Testis (tissue), 3 donors: ENCODE results near the gene GRIN2C. TPM values are rescaled to one million over a fixed set of nuclear protein-coding genes. Genes with fewer than 3 reads are reported as not detected.

Source experiments
- DNase-seq: peaks from one replicate; pipeline ENCODE4 v3.0.0-alpha.2; 2019
- H3K27ac ChIP-seq, 2 donors: fragments of 200-600 bp; sonication (generic); one replicate each; pipeline ENCODE4 v1.5.1; 2019
- H3K27me3 ChIP-seq: fragments of 200-600 bp; sonication (generic); one replicate; pipeline ENCODE4 v1.5.1; 2019
- H3K36me3 ChIP-seq: fragments of 200-600 bp; sonication (generic); one replicate; pipeline ENCODE4 v1.5.1; 2017; ENCODE audit warnings: low read depth; ENCODE audit errors: missing control alignments
- H3K4me1 ChIP-seq: fragments of 200-600 bp; sonication (generic); one replicate; pipeline ENCODE4 v1.5.1; 2019
- H3K4me3 ChIP-seq, 2 donors: fragments of 200-600 bp; sonication (generic); one replicate each; pipeline ENCODE4 v1.5.1; 2017 to 2019
- H3K9me3 ChIP-seq: fragments of 200-600 bp; sonication (generic); one replicate; pipeline ENCODE4 v1.5.1; 2017
- CTCF ChIP-seq, 3 experiments: fragments of 450-650 bp in 2 of 3; fragments of 200-600 bp in 1 of 3; sonication (generic) in 1 of 3; IDR thresholded peaks; one replicate each; pipeline ENCODE4 v1.5.1; 2016 to 2019; ENCODE audit warnings: antibody characterized with exemption in 3 of 3, mild to moderate bottlenecking in 2 of 3, moderate library complexity in 1 of 3
- POLR2A ChIP-seq: fragments of 450-650 bp; IDR thresholded peaks from one replicate; pipeline ENCODE4 v1.6.1; 2017; ENCODE audit warnings: antibody characterized with exemption, mild to moderate bottlenecking, moderate library complexity
- WGBS, 2 donors: methylation state at CpG; one replicate each; pipeline ENCODE4 v1.1.5; 2018; 5-methylcytosine and 5-hydroxymethylcytosine counted together
- intact Hi-C: fragments of 100-400 bp; cut with DNase I; formaldehyde crosslinking; loops from one replicate; pipeline ENCODE4 v1.15.1; 2023; ENCODE audit warnings: low total_unique reads
- polyA plus RNA-seq: library from polyadenylated mRNA; stranded (reverse); fragments of 350-450 nt; fragmentation: Illumina TruSeq; extraction: RNeasy Lipid Tissue Mini Kit (QIAGEN cat#74804); gene quantifications from one replicate; pipeline ENCODE4 v1.2.3, GENCODE V29; 2014; ENCODE audit warnings: low read depth, low replicate concordance; ENCODE audit not compliant: insufficient read depth
- total RNA-seq, 2 donors: library from RNA; depleted of rRNA; stranded (reverse); fragments of >200 nt; gene quantifications; one replicate each; pipeline ENCODE4 v1.2.3, GENCODE V29; 2016

Gene GRIN2C
- total and polyA plus RNA-seq, 3 donors from 2014 or later: 7.7 to 20.8 (median 20.1) TPM

GRCh38 chr17:74852237-74853047 is 7.2 kb downstream of the GRIN2C start:
- no peaks in the 10 kb centered on the region for H3K27me3 ChIP-seq
- H3K4me3 ChIP-seq: peak overlapping the region; percentile 34 to 38
- H3K9me3 ChIP-seq: no peaks in the 10 kb centered on the region
- no peaks in the 10 kb centered on the region for H3K36me3 ChIP-seq
- TF ChIP-seq CTCF (IDR thresholded peaks at IDR 0.05) (no peak), POLR2A (no peak)
- WGBS, 2 donors: 35% methylated on average over 62 of the region's 76 CpGs; no CpG with 5 or more reads in 1 of the 2 donors
- no peak overlapping the region for H3K27ac ChIP-seq
- no peak for DNase-seq
- H3K4me1 ChIP-seq: no peaks in the 10 kb centered on the region
- intact Hi-C loops: no loop called here

GRCh38 chr17:74851612-74852236 is 8.0 kb downstream of the GRIN2C start:
- H3K9me3 ChIP-seq: no peaks in the 10 kb centered on the region
- intact Hi-C loops: no loop called here
- no peak overlapping the region for H3K27ac ChIP-seq
- WGBS, 2 donors: 61 to 71% methylated on average over 8 to 11 of the region's 29 CpGs
- peak overlapping the region; percentile 34 to 38 for H3K4me3 ChIP-seq
- DNase-seq: no peak
- no peaks in the 10 kb centered on the region for H3K36me3 ChIP-seq
- H3K4me1 ChIP-seq: no peaks in the 10 kb centered on the region
- TF ChIP-seq POLR2A: no peak
- no peak for TF ChIP-seq CTCF (IDR thresholded peaks at IDR 0.05)
- no peaks in the 10 kb centered on the region for H3K27me3 ChIP-seq

GRCh38 chr17:74850914-74851313 is 8.8 kb downstream of the GRIN2C start:
- DNase-seq: no peak
- WGBS, 2 donors: 67 to 73% methylated on average over 3 of the region's 3 CpGs
- intact Hi-C loops: no loop called here
- Histone ChIP-seq H3K9me3 (no peaks in the 10 kb centered on the region), H3K27ac (no peak overlapping the region), H3K36me3 (no peaks in the 10 kb centered on the region), H3K4me3 (no peak overlapping the region), H3K27me3 (no peaks in the 10 kb centered on the region), H3K4me1 (no peaks in the 10 kb centered on the region)
- no peak for TF ChIP-seq CTCF (IDR thresholded peaks at IDR 0.05)
- no peak for TF ChIP-seq POLR2A

- no peak for DNase-seq
- TF ChIP-seq POLR2A: no peak
- no peak for TF ChIP-seq CTCF (IDR thresholded peaks at IDR 0.05)
- WGBS, 2 donors: 91 to 96% methylated on average over 7 to 10 of the region's 17 CpGs
- intact Hi-C loops: no loop called here
- Histone ChIP-seq H3K4me3 (no peak overlapping the region), H3K27me3 (no peaks in the 10 kb centered on the region), H3K9me3 (no peaks in the 10 kb centered on the region), H3K27ac (no peak overlapping the region), H3K36me3 (no peaks in the 10 kb centered on the region), H3K4me1 (no peaks in the 10 kb centered on the region)
These were observed 9.4 kb downstream of the GRIN2C start for GRCh38 chr17:74850310-74850709.
